Measurements from ENCODE around the gene NLRP11.

GRCh38 chr19:55858969-55859368 is 27.2 kb upstream of the NLRP11 start:
- TF ChIP-seq, protein P1, sequence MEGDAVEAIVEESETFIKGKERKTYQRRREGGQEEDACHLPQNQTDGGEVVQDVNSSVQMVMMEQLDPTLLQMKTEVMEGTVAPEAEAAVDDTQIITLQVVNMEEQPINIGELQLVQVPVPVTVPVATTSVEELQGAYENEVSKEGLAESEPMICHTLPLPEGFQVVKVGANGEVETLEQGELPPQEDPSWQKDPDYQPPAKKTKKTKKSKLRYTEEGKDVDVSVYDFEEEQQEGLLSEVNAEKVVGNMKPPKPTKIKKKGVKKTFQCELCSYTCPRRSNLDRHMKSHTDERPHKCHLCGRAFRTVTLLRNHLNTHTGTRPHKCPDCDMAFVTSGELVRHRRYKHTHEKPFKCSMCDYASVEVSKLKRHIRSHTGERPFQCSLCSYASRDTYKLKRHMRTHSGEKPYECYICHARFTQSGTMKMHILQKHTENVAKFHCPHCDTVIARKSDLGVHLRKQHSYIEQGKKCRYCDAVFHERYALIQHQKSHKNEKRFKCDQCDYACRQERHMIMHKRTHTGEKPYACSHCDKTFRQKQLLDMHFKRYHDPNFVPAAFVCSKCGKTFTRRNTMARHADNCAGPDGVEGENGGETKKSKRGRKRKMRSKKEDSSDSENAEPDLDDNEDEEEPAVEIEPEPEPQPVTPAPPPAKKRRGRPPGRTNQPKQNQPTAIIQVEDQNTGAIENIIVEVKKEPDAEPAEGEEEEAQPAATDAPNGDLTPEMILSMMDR (IDR thresholded peaks at IDR 0.05): no peak
- no peak for TF ChIP-seq ZFX (IDR thresholded peaks at IDR 0.05; ENCODE audit: borderline replicate concordance)
